Measurements from ENCODE around the gene DOK7.

DOK7 gene

GRCh38 chr4:3427706-3428446, 35.2 kb upstream of the DOK7 start:
- no peak for DNase-seq

GRCh38 chr4:3429651-3430050, 33.5 kb upstream of the DOK7 start:
- DNase-seq, result no peak

- DNase-seq, result no peak
Measured at GRCh38 chr4:3430524-3430923, 32.6 kb upstream of the DOK7 start.

- DNase-seq, result no peak
Measured at GRCh38 chr4:3431446-3431993, 31.6 kb upstream of the DOK7 start.

GRCh38 chr4:3432381-3432790, 30.7 kb upstream of the DOK7 start:
- DNase-seq, result no peak

GRCh38 chr4:3433138-3433869, 29.8 kb upstream of the DOK7 start:
- no peak for DNase-seq

- DNase-seq, result no peak
Measured at GRCh38 chr4:3434881-3435685, 28.0 kb upstream of the DOK7 start.

- no peak for DNase-seq
Measured at GRCh38 chr4:3435686-3435956, 27.5 kb upstream of the DOK7 start.

GRCh38 chr4:3436048-3436797, 26.9 kb upstream of the DOK7 start:
- peak; percentile 9 for DNase-seq

- DNase-seq, result peak; percentile 81
Measured at GRCh38 chr4:3436798-3437581, 26.1 kb upstream of the DOK7 start.

GRCh38 chr4:3437582-3437936, 25.5 kb upstream of the DOK7 start:
- no peak for DNase-seq

GRCh38 chr4:3437998-3438846, 24.9 kb upstream of the DOK7 start:
- DNase-seq, result no peak

GRCh38 chr4:3438847-3439180, 24.3 kb upstream of the DOK7 start:
- DNase-seq, result no peak

- DNase-seq, result no peak
Measured at GRCh38 chr4:3439391-3439790, 23.7 kb upstream of the DOK7 start.

GRCh38 chr4:3440011-3440410, 23.1 kb upstream of the DOK7 start:
- no peak for DNase-seq

GRCh38 chr4:3440979-3441500, 22.1 kb upstream of the DOK7 start:
- no peak for DNase-seq

GRCh38 chr4:3441501-3442459, 21.3 kb upstream of the DOK7 start, which contains the start of gene HGFAC:
Gene HGFAC (plus strand): TSS chr4:3441968. CDS start chr4:3442002, 34 bp downstream.
- no peak for DNase-seq

GRCh38 chr4:3442460-3442958, 20.6 kb upstream of the DOK7 start:
- DNase-seq, result no peak

GRCh38 chr4:3442959-3443749, 20.0 kb upstream of the DOK7 start:
- DNase-seq, result peak; percentile 33
